Endothelial cell of umbilical vein (primary cell): ENCODE results near the gene COL1A1. TPM values are rescaled to one million over a fixed set of nuclear protein-coding genes. Genes with fewer than 3 reads are reported as not detected.

Experiments
- BruUV-seq: library from RNA; stranded (reverse); fragments of 400-500 nt; replicated peaks from 2 replicates; lab custom pipeline; 2021; lab: Mats Ljungman, UMichigan
- CTCF ChIA-PET: fragments of 300-600, 350-600 bp; sonication (Branson Sonifier 250); formaldehyde crosslinking; loops from one replicate; lab custom pipeline; 2021; ENCODE audit warnings: antibody characterized with exemption, inconsistent platforms; lab: Charles Lee
- POLR2A ChIA-PET: fragments of 300-600, 350-600 bp; sonication (Branson Sonifier 250); formaldehyde crosslinking; loops from one replicate; lab custom pipeline; 2021; ENCODE audit warnings: antibody characterized with exemption, inconsistent platforms; lab: Charles Lee
- DNase-seq: peaks from one replicate; pipeline ENCODE4 v3.0.0-alpha.2; 2011; ENCODE audit warnings: low read depth, low spot score
- FAIRE-seq: peaks from 2 replicates; lab custom pipeline; 2011; peaks lifted over from hg19 to GRCh38; lab: Jason Lieb, UNC
- H2AFZ ChIP-seq: 2 replicates; pipeline ENCODE4 v1.6.0; 2012; ENCODE audit warnings: low read depth, low read length, control low read depth, inconsistent platforms
- H3K27ac ChIP-seq: 2 replicates; pipeline ENCODE4 v1.5.1; 2011; ENCODE audit warnings: low read depth, mild to moderate bottlenecking, control low read depth, low read length, moderate library complexity; ENCODE audit not compliant: insufficient read depth
- H3K27me3 ChIP-seq, 2 experiments: 2 replicates each; pipeline versions ENCODE4 v1.6.0 to v1.6.1; 2011; ENCODE audit warnings: low read length in 2 of 2, mixed read lengths in 1 of 2; ENCODE audit not compliant: control insufficient read depth in 2 of 2, insufficient read depth in 2 of 2
- H3K36me3 ChIP-seq, 2 experiments: 2 replicates in 1 of 2; 3 replicates in 1 of 2; pipeline ENCODE4 v1.5.1; 2011; ENCODE audit warnings: low read length in 2 of 2, mild to moderate bottlenecking in 1 of 2, moderate library complexity in 1 of 2; ENCODE audit not compliant: control insufficient read depth in 2 of 2, insufficient read depth in 2 of 2; ENCODE audit errors: extremely low read depth in 1 of 2
- H3K4me1 ChIP-seq: 3 replicates; pipeline ENCODE4 v1.5.1; 2011; ENCODE audit warnings: mild to moderate bottlenecking, low read length; ENCODE audit not compliant: control insufficient read depth, insufficient read depth; ENCODE audit errors: extremely low read depth
- H3K4me2 ChIP-seq: 2 replicates; pipeline ENCODE4 v1.6.1; 2011; ENCODE audit warnings: low read length, control low read depth, mixed read lengths; ENCODE audit not compliant: insufficient read depth
- H3K4me3 ChIP-seq, 3 experiments: fragments of 200-600 bp in 1 of 3; sonication (generic), shearing (Covaris generic) in 1 of 3; replicated peaks in 1 of 3; 2 replicates each; pipeline ENCODE4 v1.5.1; 2011 to 2016; ENCODE audit warnings: control low read depth in 3 of 3, low read length in 3 of 3, mild to moderate bottlenecking in 2 of 3, inconsistent platforms in 1 of 3, low read depth in 1 of 3, moderate library complexity in 1 of 3; ENCODE audit not compliant: insufficient read depth in 1 of 3
- H3K79me2 ChIP-seq: 2 replicates; pipeline ENCODE4 v1.6.0; 2012; ENCODE audit warnings: low read length, inconsistent platforms; ENCODE audit not compliant: control insufficient read depth, insufficient read depth
- H3K9ac ChIP-seq: replicated peaks from 2 replicates; pipeline ENCODE3; 2011; ENCODE audit warnings: low read length, control low read depth; ENCODE audit not compliant: insufficient read depth; ENCODE audit errors: extremely low read depth
- H3K9me1 ChIP-seq: replicated peaks from 3 replicates; pipeline ENCODE4 v1.6.0; 2011; ENCODE audit warnings: mild to moderate bottlenecking, low read length; ENCODE audit not compliant: control insufficient read depth, insufficient read depth; ENCODE audit errors: extremely low read depth
- H3K9me3 ChIP-seq: replicated peaks from 2 replicates; pipeline ENCODE4 v1.5.1; 2012; ENCODE audit warnings: low read length, inconsistent platforms; ENCODE audit not compliant: control insufficient read depth, insufficient read depth
- H4K20me1 ChIP-seq: replicated peaks from 2 replicates; pipeline ENCODE3; 2011; ENCODE audit warnings: mild to moderate bottlenecking, low read length; ENCODE audit not compliant: control insufficient read depth, insufficient read depth; ENCODE audit errors: extremely low read depth
- CTCF ChIP-seq, 2 donors: IDR thresholded peaks; 1 replicate in 1 of 2; 2 replicates in 1 of 2; pipeline ENCODE4 v1.5.1; 2011; ENCODE audit warnings: low read length in 2 of 2, mild to moderate bottlenecking in 2 of 2, moderate library complexity in 2 of 2, control low read depth in 1 of 2, inconsistent platforms in 1 of 2, low read depth in 1 of 2; ENCODE audit not compliant: insufficient read depth in 1 of 2; ENCODE audit errors: extremely low read depth in 1 of 2
- EZH2 ChIP-seq: IDR thresholded peaks from 2 replicates; pipeline ENCODE4 v1.6.1; 2012; ENCODE audit warnings: borderline replicate concordance, low read depth, mild to moderate bottlenecking, moderate library complexity, low read length, inconsistent platforms; ENCODE audit not compliant: severe bottlenecking
- FOS ChIP-seq: IDR thresholded peaks from 2 replicates; pipeline ENCODE4 v1.6.1; 2011; ENCODE audit warnings: mild to moderate bottlenecking, low read length, moderate library complexity, borderline replicate concordance; ENCODE audit not compliant: insufficient read depth
- GATA2 ChIP-seq: IDR thresholded peaks from 2 replicates; pipeline ENCODE4 v1.7.0; 2011; ENCODE audit warnings: low read depth, mild to moderate bottlenecking, moderate library complexity, mixed read lengths, low read length; ENCODE audit not compliant: insufficient read length, insufficient read depth
- JUN ChIP-seq: IDR thresholded peaks from 2 replicates; pipeline ENCODE4 v1.6.1; 2011; ENCODE audit warnings: borderline replicate concordance, low read depth; ENCODE audit not compliant: insufficient read length, insufficient read depth
- MYC ChIP-seq: IDR thresholded peaks from one replicate; pipeline ENCODE4 v1.6.1; 2011; ENCODE audit warnings: mild to moderate bottlenecking, low read depth, low read length
- POLR2A ChIP-seq: IDR thresholded peaks from 2 replicates; pipeline ENCODE4 v1.6.1; 2012; ENCODE audit warnings: low read depth, mild to moderate bottlenecking, control low read depth, low read length
- POLR2AphosphoS5 ChIP-seq: IDR thresholded peaks from 2 replicates; pipeline ENCODE4 v1.6.1; 2012; ENCODE audit warnings: low read depth, mild to moderate bottlenecking, control low read depth, low read length, moderate library complexity; ENCODE audit not compliant: insufficient read depth
- dilution Hi-C: fragments of 300-500 bp; cut with MboI; formaldehyde crosslinking; loops from one replicate; pipeline ENCODE4 v1.15.0; 2019; ENCODE audit warnings: low sequenced_read_pairs; ENCODE audit not compliant: extremely low pct_ligation_motif_present
- intact Hi-C: fragments of 100-400 bp; cut with micrococcal nuclease; formaldehyde crosslinking; loops from one replicate; pipeline ENCODE4 v1.10.0; 2022
- polyA plus RNA-seq, 4 experiments: library from polyadenylated mRNA; depleted of rRNA in 3 of 4; stranded (reverse) in 3 of 4; unstranded in 1 of 4; fragments of >200 nt; gene quantifications; 2 replicates each; pipeline versions ENCODE4 v1.2.1 to v1.2.3, GENCODE V29; 2011 to 2012; ENCODE audit warnings: missing spikeins in 1 of 4
- total RNA-seq: library from RNA; stranded (reverse); gene quantifications from 2 replicates; pipeline ENCODE4 v1.2.3, GENCODE V29; 2021
- TF ChIP-seq, protein P1 (sequence below): IDR thresholded peaks from 2 replicates; pipeline ENCODE4 v1.6.1; 2011; ENCODE audit not compliant: insufficient read depth, insufficient read length

The COL1A1 gene
- total and polyA plus RNA-seq, 2 donors (not counting 3 experiments of a cell fraction or from before 2014, with no cell fraction given): 0.07 TPM

GRCh38 chr17:50165466-50165865 is 36.0 kb downstream of the COL1A1 start:
- Histone ChIP-seq H3K79me2 (no peaks in the 10 kb centered on the region), H3K9ac (no peak overlapping the region), H3K4me1 (peaks cover 6% of the 10 kb centered on the region), H3K9me1 (no peaks in the 10 kb centered on the region), H2AFZ (no peak overlapping the region), H3K9me3 (no peaks in the 10 kb centered on the region), H3K4me2 (no peak overlapping the region), H3K4me3 (no peak overlapping the region), H3K36me3 (no peaks in the 10 kb centered on the region), H3K27ac (no peak overlapping the region), H4K20me1 (no peaks in the 10 kb centered on the region), H3K27me3 (no peaks in the 10 kb centered on the region)
- CTCF ChIA-PET: interaction anchor here (1.1 to 3.6 kb wide), 6 partner anchors 9 to 71 kb away, joined by 3 to 15 read pairs (median 6); no protein-coding TSS in a partner anchor
- no peak for TF ChIP-seq GATA2
- TF ChIP-seq, protein P1, sequence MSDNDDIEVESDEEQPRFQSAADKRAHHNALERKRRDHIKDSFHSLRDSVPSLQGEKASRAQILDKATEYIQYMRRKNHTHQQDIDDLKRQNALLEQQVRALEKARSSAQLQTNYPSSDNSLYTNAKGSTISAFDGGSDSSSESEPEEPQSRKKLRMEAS: no peak
- no peak for TF ChIP-seq POLR2AphosphoS5
- TF ChIP-seq MYC: no peak
- TF ChIP-seq JUN: no peak
- TF ChIP-seq EZH2: no peak
- no peak for TF ChIP-seq CTCF (IDR thresholded peaks at IDR 0.05; ENCODE audit: extremely low read depth in 1 of 2, insufficient read depth in 1 of 2, low read depth in 1 of 2, low read length in 2 of 2)
- no peak for TF ChIP-seq POLR2A
- no peak for TF ChIP-seq FOS
- DNase-seq (no peak), FAIRE-seq (no peak)
- dilution Hi-C loops: no loop called here
- POLR2A ChIA-PET: no interaction called here
- intact Hi-C loops: no loop called here
- BruUV-seq: no TSS peak
